NOMO-1 treated with dmso at 0.1 percent for 144 hours (cell line): ENCODE results near the gene FAM120A.

ENCODE experiments used
- DNase-seq: peaks from one replicate; lab custom pipeline; 2025; ENCODE audit not compliant: unreplicated experiment; lab: John Stamatoyannopoulos, UW

Gene FAM120A

GRCh38 chr9:93613791-93614190, 162.3 kb downstream of the FAM120A start:
- DNase-seq, result no peak

DNA sequence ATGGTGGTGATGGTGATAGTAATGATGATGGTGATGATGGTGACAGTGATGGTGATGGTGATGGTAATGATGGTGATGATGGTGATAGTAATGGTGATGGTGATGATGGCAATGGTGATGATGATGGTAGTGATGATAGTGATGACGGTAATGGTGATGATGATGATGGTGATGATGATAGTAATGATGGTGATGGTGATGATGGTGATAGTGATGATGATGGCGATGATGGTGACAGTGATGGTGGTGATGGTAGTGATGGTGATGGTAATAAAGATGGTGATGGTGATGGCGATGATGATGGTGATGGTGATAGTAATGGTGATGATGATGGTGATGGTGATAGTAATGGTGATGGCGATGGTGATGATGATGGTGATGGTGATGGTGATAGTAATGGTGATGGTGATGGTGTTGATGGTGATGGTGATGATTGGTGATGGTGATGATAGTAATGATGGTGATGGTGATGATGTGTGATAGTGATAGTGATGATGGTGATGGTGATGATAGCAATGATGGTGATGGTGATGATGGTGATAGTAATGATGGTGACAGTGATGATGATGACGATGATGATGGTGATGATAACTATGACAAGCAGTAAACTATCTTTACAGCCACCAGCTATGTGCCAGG, 163.5 kb downstream of the FAM120A start:
- DNase-seq, result no peak
